ENCODE results near the gene ZNF385C. TPM values are rescaled to one million over a fixed set of nuclear protein-coding genes. Genes with fewer than 3 reads are reported as not detected.

The ZNF385C gene
- total RNA-seq, 2 donors from 2014 or later, result 2.3 to 11.8 TPM

- Histone ChIP-seq H3K27me3 (replicated peaks; ENCODE audit: insufficient read depth) (no peaks in the 10 kb centered on the region), H3K9me3 (no peaks in the 10 kb centered on the region), H3K36me3 (no peaks in the 10 kb centered on the region), H3K27ac (no peak overlapping the region), H3K4me1 (replicated peaks) (no peaks in the 10 kb centered on the region), H3K4me3 (no peak overlapping the region)
- intact Hi-C loops (cut with DNase I), result no loop called here
- no peak for DNase-seq (ENCODE audit: low spot score)
- 63% methylated on average over 7 of the region's 7 CpGs for WGBS
- TF ChIP-seq POLR2A (IDR thresholded peaks at IDR 0.05) (no peak), CTCF (IDR thresholded peaks at IDR 0.05) (no peak)
These were observed 40.2 kb downstream of the ZNF385C start for GRCh38 chr17:42058063-42058462.

- Histone ChIP-seq H3K27ac (no peak overlapping the region), H3K9me3 (no peaks in the 10 kb centered on the region), H3K36me3 (no peaks in the 10 kb centered on the region), H3K4me1 (replicated peaks) (no peaks in the 10 kb centered on the region), H3K27me3 (replicated peaks; ENCODE audit: insufficient read depth) (no peaks in the 10 kb centered on the region), H3K4me3 (no peak overlapping the region)
- WGBS, result 61% methylated on average over 3 of the region's 3 CpGs
- intact Hi-C loops (cut with DNase I), result no loop called here
- no peak for DNase-seq (ENCODE audit: low spot score)
- TF ChIP-seq CTCF (IDR thresholded peaks at IDR 0.05), result no peak
- TF ChIP-seq POLR2AphosphoS5 (IDR thresholded peaks at IDR 0.05), result no peak
- no peak for TF ChIP-seq POLR2A (IDR thresholded peaks at IDR 0.05)
These were observed 41.6 kb downstream of the ZNF385C start for GRCh38 chr17:42056635-42057034.

GRCh38 chr17:42055496-42055895 is 42.8 kb downstream of the ZNF385C start:
- H3K27me3 ChIP-seq (replicated peaks; ENCODE audit: insufficient read depth), result no peaks in the 10 kb centered on the region
- WGBS, result 44% methylated on average over 6 of the region's 6 CpGs

GRCh38 chr17:42055027-42055426 is 43.2 kb downstream of the ZNF385C start:
- no peak overlapping the region for H3K27ac ChIP-seq
- H3K9me3 ChIP-seq, result no peaks in the 10 kb centered on the region
- no peaks in the 10 kb centered on the region for H3K36me3 ChIP-seq
- 17% methylated on average over 3 of the region's 3 CpGs for WGBS
- H3K4me1 ChIP-seq (replicated peaks), result no peaks in the 10 kb centered on the region
- H3K27me3 ChIP-seq (replicated peaks; ENCODE audit: insufficient read depth), result no peaks in the 10 kb centered on the region
- no peak for TF ChIP-seq POLR2A (IDR thresholded peaks at IDR 0.05)
- TF ChIP-seq CTCF (IDR thresholded peaks at IDR 0.05), result no peak
- no peak for TF ChIP-seq POLR2AphosphoS5 (IDR thresholded peaks at IDR 0.05)
- DNase-seq (ENCODE audit: low spot score), result no peak
- no peak overlapping the region for H3K4me3 ChIP-seq
- intact Hi-C loops (cut with DNase I), result no loop called here

More at GRCh38 chr17:42055496-42055895, 42.8 kb downstream of the ZNF385C start:
- H3K36me3 ChIP-seq, result no peaks in the 10 kb centered on the region
- no peaks in the 10 kb centered on the region for H3K4me1 ChIP-seq (replicated peaks)
- no peak for DNase-seq (ENCODE audit: low spot score)
- no peak for TF ChIP-seq CTCF (IDR thresholded peaks at IDR 0.05)
- no peak for TF ChIP-seq POLR2AphosphoS5 (IDR thresholded peaks at IDR 0.05)
- no peak overlapping the region for H3K4me3 ChIP-seq
- no peak overlapping the region for H3K27ac ChIP-seq
- H3K9me3 ChIP-seq, result no peaks in the 10 kb centered on the region
- intact Hi-C loops (cut with DNase I), result no loop called here

- Histone ChIP-seq H3K36me3 (no peaks in the 10 kb centered on the region), H3K27me3 (replicated peaks; ENCODE audit: insufficient read depth) (no peaks in the 10 kb centered on the region), H3K4me3 (no peak overlapping the region), H3K9me3 (no peaks in the 10 kb centered on the region), H3K4me1 (replicated peaks) (no peaks in the 10 kb centered on the region), H3K27ac (no peak overlapping the region)
- 20% methylated on average over 12 of the region's 12 CpGs for WGBS
- DNase-seq (ENCODE audit: low spot score), result no peak
- intact Hi-C loops (cut with DNase I), result no loop called here
- TF ChIP-seq POLR2AphosphoS5 (IDR thresholded peaks at IDR 0.05), result no peak
- no peak for TF ChIP-seq POLR2A (IDR thresholded peaks at IDR 0.05)
These were observed 44.4 kb downstream of the ZNF385C start for GRCh38 chr17:42053731-42054500.

Data from prostate gland (tissue), 2 donors.